ENCODE measurements around the gene NIPAL4. TPM values are rescaled to one million over a fixed set of nuclear protein-coding genes. Genes with fewer than 3 reads are reported as not detected.
A peak's percentile ranks its signal among the peaks of the same experiment; 100 is the strongest.

NIPAL4 gene
- polyA plus RNA-seq, 1 experiment, result 4.4 TPM

DNA sequence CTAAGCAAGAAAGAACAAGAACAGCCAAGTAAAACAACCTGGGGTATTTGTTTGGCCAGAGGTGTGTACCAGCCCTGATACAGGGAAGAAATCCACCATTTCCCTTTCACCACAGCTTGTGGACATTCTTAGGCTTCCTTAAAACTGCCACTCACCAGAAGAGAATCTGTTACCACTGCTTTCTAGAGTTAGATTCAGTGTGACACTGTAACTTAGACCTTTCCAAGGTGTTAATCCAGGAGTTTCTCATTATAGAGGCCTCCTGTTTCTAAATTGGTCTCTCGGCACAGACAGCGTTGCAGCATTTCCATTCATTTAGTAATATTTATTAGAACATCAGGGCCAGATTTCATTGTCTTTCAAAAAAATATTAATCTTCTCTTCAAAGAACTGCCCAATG, 55.0 kb downstream of the NIPAL4 start:
- H3K4me3 ChIP-seq (ENCODE audit: low read depth, low read length), result no peak overlapping the region
- DNase-seq (ENCODE audit: low read depth), result no peak
- H3K36me3 ChIP-seq (ENCODE audit: control insufficient read depth, insufficient read depth, low read length), result peaks cover 3% of the 10 kb centered on the region
- POLR2A ChIA-PET, result no interaction called here
- CTCF ChIA-PET, result no interaction called here
- H3K27me3 ChIP-seq (ENCODE audit: control insufficient read depth, insufficient read depth, low read length), result no peaks in the 10 kb centered on the region
- TF ChIP-seq, protein P1, sequence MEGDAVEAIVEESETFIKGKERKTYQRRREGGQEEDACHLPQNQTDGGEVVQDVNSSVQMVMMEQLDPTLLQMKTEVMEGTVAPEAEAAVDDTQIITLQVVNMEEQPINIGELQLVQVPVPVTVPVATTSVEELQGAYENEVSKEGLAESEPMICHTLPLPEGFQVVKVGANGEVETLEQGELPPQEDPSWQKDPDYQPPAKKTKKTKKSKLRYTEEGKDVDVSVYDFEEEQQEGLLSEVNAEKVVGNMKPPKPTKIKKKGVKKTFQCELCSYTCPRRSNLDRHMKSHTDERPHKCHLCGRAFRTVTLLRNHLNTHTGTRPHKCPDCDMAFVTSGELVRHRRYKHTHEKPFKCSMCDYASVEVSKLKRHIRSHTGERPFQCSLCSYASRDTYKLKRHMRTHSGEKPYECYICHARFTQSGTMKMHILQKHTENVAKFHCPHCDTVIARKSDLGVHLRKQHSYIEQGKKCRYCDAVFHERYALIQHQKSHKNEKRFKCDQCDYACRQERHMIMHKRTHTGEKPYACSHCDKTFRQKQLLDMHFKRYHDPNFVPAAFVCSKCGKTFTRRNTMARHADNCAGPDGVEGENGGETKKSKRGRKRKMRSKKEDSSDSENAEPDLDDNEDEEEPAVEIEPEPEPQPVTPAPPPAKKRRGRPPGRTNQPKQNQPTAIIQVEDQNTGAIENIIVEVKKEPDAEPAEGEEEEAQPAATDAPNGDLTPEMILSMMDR (IDR thresholded peaks at IDR 0.05; ENCODE audit: insufficient read depth, low read depth, low read length), result no peak

DNA sequence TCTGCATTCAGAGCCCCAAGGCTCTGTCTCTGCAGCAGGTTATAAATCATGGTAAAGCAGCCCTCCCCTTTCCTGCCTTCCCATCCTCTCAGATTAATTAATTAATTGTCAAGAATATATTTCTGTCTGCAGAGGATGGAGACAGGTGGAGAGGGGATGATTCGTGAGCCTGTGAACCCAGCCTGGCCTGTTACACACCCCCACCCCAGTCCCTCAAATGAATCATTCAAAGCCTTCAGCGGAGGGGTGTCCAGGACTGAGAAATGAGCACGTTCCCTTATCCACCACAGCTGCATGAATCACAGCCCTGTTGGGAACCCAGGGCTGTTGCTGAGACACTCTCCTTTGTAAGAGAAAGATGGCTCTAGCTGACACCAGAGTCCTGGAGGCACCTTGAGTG, 56.0 kb downstream of the NIPAL4 start:
- POLR2A ChIA-PET, result no interaction called here
- TF ChIP-seq, protein P1 (IDR thresholded peaks at IDR 0.05; ENCODE audit: insufficient read depth, low read depth, low read length), result no peak
- Histone ChIP-seq H3K4me3 (ENCODE audit: low read depth, low read length) (no peak overlapping the region), H3K27me3 (ENCODE audit: control insufficient read depth, insufficient read depth, low read length) (no peaks in the 10 kb centered on the region), H3K36me3 (ENCODE audit: control insufficient read depth, insufficient read depth, low read length) (peaks cover 3% of the 10 kb centered on the region)
- CTCF ChIA-PET, result interaction anchor here (0.9 to 1.4 kb wide), 5 partner anchors 17 to 203 kb away, joined by 3 to 4 read pairs (median 4); no protein-coding TSS in a partner anchor
- peak; percentile 75 for DNase-seq (ENCODE audit: low read depth)

DNA sequence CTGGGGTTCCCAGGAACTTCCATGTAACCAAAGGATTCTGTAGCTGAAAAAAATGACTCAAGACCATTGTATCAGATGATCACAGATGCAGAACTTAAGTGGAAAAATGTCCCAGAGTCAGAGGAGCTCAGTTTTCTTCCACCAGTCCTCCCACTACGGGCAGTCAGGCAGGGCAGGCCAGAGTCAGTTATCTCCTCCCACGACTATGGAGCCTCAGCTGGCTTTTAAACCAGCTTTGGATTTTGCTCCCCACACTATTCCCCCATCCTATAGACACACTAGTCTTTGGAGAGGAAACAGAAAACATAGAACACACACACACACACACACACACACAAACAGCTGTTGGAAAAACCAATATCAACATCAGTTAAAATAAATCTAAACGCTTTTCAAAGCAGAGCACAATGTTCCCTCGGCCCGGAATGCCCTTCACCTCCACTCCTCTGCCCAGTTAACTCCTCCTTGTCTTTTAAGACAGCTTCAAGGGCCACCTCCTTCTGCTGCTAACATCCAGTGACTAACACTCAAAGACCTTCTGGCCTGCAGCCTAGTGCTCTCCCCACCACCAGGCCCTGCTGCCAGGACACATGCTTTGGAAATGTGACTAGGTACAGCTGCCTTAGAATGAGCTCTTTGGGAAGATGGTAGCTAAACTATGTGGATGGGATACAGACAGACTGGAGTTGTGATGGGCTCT, 56.8 kb downstream of the NIPAL4 start:
- POLR2A ChIA-PET, result interaction anchor here (0.8 kb wide), 1 partner anchor 46 kb away, joined by 4 read pairs; no protein-coding TSS in a partner anchor
- Histone ChIP-seq H3K4me3 (ENCODE audit: low read depth, low read length) (no peak overlapping the region), H3K27me3 (ENCODE audit: control insufficient read depth, insufficient read depth, low read length) (no peaks in the 10 kb centered on the region), H3K36me3 (ENCODE audit: control insufficient read depth, insufficient read depth, low read length) (peaks cover 3% of the 10 kb centered on the region)
- CTCF ChIA-PET, result interaction anchor here (0.9 to 1.4 kb wide), 6 partner anchors 13 to 202 kb away, joined by 3 to 4 read pairs (median 4); no protein-coding TSS in a partner anchor
- peak; percentile 82 for DNase-seq (ENCODE audit: low read depth)
- TF ChIP-seq, protein P1 (IDR thresholded peaks at IDR 0.05; ENCODE audit: insufficient read depth, low read depth, low read length), result no peak

DNA sequence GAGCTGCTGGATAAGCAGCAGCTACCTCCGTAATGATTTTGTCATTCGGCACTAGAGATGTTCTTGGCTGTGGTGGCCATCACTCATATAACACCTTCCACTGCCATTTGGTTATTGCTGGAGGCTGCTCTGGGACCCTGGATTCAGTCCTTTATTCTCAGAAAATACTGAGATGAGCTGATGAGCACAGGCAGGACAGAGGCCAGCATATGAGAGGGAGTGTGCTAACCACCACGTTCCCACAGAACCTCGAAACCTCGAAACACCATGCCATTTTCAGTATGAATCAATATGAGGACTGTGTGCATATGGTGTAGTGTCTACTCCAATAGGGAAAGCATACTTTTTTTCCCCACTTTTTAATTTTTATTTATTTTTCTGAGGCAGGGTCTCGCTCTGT, 59.0 kb downstream of the NIPAL4 start:
- TF ChIP-seq, protein P1 (IDR thresholded peaks at IDR 0.05; ENCODE audit: insufficient read depth, low read depth, low read length), result no peak
- Histone ChIP-seq H3K4me3 (ENCODE audit: low read depth, low read length) (no peak overlapping the region), H3K27me3 (ENCODE audit: control insufficient read depth, insufficient read depth, low read length) (no peaks in the 10 kb centered on the region), H3K36me3 (ENCODE audit: control insufficient read depth, insufficient read depth, low read length) (no peaks in the 10 kb centered on the region; the same call in 1 of the 2 replicates)
- CTCF ChIA-PET, result interaction anchor here (1.4 kb wide), 1 partner anchor 47 kb away, joined by 3 read pairs; no protein-coding TSS in a partner anchor
- POLR2A ChIA-PET, result no interaction called here
- no peak for DNase-seq (ENCODE audit: low read depth)

DNA sequence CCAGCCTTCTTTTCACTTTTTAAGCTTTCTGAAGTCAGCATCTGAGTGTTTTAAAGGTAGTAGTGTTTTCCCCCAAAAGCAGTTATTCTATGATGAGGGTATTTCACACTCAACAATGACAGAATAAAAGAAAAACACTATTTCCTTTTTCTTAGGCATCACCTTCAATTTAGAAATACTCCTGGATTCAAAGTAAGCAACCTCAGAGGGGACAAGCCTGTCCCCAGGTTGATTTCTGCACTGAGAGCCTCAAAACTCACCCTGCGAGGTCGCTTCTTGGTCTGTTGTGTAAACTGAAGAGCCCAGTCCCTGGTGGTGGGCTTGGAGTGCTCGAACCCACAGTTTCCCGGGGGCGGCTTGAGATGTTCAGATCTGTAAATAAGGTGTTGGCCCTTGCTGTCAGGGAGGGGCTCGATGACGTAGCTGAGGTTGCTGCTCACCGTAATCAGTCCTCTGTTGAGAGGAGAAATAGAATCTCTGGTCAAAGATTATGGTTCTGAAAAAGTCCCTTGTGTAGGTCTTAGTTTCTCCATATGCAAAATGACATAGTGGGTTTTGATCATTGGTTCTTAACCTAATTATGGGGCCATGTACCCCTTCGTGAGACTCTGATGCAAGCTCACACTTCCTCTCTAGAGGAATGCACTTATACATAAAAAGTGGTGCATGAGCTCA, 59.7 kb downstream of the NIPAL4 start:
- Histone ChIP-seq H3K36me3 (ENCODE audit: control insufficient read depth, insufficient read depth, low read length) (no peaks in the 10 kb centered on the region; the same call in 1 of the 2 replicates), H3K4me3 (ENCODE audit: low read depth, low read length) (no peak overlapping the region), H3K27me3 (ENCODE audit: control insufficient read depth, insufficient read depth, low read length) (no peaks in the 10 kb centered on the region)
- ChIA-PET POLR2A (no interaction called here), CTCF (interaction anchor here (1.4 kb wide), 1 partner anchor 48 kb away, joined by 3 read pairs; no protein-coding TSS in a partner anchor)
- no peak for DNase-seq (ENCODE audit: low read depth)
- TF ChIP-seq, protein P1 (IDR thresholded peaks at IDR 0.05; ENCODE audit: insufficient read depth, low read depth, low read length), result no peak

Measured in BJ (cell line).